Activated CD4-positive, alpha-beta T cell treated with anti-CD3 and anti-CD28 coated beads, Interleukin-2, Interleukin-4, amounts not matched to agents 100 ng/mL and 50 ng/mL, durations not matched to agents 16 hours and 8 hours (primary cell): Measurements from ENCODE around the gene LUZP1.

Experiments used
- DNase-seq: peaks from one replicate; pipeline ENCODE4 v3.0.0-alpha.2; 2020; ENCODE audit warnings: low spot score

The LUZP1 gene

DNA sequence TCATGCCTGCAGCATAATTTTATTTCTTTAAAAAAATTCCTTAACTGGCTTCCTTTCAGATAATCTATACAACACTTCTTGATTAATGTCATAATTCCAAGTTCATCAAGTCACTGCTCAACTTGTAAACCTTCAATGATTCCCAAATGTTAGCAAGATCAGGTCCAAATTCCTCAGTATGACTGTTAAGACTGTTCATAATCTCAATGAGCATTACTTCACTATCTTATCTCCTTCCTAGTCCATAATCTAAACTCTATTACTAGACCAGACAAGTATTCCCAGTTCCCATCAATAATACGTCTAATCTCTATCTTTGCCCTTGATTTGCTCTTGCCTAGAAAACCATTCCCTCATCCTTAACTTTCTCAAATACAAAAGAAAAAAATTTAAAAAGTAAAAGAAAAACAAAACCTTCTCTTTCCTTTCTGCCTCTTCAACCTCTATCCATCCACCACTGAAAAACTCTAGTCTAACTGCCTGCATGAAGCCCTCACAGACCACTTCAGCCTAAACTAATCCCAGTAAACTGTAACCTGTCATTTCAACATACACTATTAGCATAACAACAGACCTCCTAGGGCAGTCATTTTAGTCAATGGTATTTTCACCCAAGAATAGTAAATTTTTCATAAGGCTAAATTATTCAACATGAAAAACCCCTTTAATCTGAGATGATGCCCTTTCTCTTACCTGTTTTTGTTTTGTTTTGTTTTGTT, 15.5 kb downstream of the LUZP1 start:
- no peak for DNase-seq

DNA sequence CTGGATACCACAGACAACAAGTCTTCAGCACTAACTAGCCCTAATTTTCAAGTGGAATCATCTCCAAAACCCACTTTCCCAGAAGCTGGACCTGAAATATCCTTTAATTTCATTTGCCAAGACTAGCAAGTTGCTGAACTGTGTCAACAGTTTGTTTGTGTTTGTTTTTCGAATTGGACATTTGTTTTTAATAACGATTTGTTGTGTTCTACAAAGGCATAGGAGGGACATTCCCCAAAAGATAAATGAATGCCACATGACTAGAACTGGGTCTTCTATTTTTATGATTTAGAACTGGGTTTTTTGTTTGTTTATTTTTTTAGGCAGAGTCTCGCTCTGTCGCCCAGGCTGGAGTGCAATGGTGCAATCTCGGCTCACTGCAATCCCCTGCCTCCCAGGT, 17.9 kb downstream of the LUZP1 start:
- no peak for DNase-seq

DNA sequence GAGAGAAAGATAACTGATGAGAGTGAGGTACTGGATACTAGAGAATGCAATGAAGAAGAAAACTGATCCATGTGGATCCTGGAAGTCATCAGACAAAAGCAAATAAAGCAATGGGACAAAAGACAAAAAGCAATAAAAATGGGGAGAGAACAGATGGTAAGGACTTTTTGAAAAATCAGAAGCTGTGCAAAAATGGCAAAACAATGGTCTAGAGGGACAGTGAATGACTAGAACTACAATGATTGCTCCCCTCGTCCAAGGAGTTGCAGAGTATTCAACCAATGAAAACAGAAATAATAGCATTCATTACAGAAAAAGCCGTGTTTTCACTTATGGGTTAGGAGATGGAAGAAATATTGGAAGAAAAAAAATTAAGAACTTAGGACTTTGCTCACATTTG, 18.5 kb downstream of the LUZP1 start:
- DNase-seq, result no peak

DNA sequence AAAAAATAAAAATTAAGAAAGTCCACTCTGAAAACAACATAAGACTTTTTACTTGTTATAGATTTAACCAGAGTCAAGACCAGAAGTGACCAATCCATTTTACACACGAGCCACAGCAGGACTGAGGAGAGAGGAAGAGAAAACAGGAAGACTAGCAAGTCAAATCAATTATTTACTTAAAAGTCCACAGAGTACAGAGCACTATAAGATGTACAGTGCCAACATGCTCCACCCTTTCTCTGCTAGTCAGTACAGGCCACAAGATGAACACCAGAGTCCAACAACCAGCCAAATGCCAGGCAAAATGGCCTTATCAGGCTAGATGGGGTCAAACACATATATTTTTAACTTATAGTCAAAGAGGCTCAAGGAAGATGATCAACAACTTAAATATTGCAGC, 19.5 kb downstream of the LUZP1 start:
- no peak for DNase-seq

- peak; percentile 40 for DNase-seq
These were observed 20.6 kb downstream of the LUZP1 start for GRCh38 chr1:23148084-23148483.

GRCh38 chr1:23140940-23141596, 27.6 kb downstream of the LUZP1 start:
- no peak for DNase-seq

DNA sequence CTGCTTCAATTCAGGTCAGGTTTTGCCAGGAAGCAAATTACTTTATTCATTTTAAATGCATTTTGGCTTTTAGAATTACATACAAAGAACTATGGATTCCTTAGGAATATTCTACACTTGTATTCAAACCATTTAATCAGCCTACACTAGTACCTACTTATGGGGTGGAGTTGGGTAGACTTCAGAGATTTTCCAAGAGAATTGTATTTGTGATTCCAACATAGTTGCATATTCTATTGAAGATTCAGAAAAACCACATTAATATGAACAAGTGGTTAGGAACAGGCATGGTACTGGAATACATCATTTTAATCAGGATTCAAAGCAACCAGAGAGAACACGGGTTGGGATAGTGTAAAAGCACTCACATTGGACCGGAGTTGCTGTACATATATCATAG, 33.4 kb downstream of the LUZP1 start:
- no peak for DNase-seq

DNA sequence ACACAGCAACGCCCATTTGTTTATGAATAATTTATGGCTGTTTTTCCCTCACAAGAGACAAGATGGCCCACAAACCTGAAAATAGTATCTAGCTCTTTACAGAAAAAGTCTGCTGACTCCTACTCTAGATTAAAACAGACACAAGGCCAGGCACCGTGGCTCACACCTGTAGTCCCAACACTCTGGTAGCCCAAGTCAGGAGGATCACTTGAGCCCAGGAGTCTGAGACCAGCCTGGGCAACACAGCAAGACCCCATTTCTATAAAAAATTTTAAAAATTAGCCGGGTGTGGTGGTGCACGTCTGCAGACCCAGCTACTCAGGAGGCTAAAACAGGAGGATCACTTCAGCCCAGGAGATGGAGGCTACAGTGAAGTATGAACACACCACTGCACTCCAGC, 34.6 kb downstream of the LUZP1 start:
- DNase-seq, result no peak

GRCh38 chr1:23133587-23133986, 35.1 kb downstream of the LUZP1 start:
- no peak for DNase-seq

- no peak for DNase-seq
These were observed 36.6 kb downstream of the LUZP1 start for GRCh38 chr1:23132033-23132432.

GRCh38 chr1:23129846-23130245, 38.8 kb downstream of the LUZP1 start:
- no peak for DNase-seq

GRCh38 chr1:23126801-23127200, 41.9 kb downstream of the LUZP1 start:
- no peak for DNase-seq

DNA sequence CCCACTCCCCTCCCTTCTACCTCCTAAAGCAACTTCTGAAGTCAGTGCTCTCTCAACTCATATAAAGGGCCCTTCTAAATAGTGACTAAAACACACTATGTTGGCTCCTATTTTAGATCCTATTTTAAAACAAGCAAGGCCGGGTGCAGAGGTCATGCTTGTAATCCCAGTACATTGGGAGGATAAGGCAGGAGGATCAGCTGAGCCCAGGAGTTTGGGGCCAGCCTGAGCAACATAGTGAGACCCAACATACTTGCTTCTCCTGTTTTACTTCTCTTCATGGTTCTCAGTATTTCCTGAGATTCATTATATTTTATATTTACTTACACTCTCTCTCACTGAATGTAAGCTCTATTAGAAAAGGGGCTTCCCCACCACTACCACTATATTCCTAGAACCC, 42.5 kb downstream of the LUZP1 start:
- no peak for DNase-seq

DNA sequence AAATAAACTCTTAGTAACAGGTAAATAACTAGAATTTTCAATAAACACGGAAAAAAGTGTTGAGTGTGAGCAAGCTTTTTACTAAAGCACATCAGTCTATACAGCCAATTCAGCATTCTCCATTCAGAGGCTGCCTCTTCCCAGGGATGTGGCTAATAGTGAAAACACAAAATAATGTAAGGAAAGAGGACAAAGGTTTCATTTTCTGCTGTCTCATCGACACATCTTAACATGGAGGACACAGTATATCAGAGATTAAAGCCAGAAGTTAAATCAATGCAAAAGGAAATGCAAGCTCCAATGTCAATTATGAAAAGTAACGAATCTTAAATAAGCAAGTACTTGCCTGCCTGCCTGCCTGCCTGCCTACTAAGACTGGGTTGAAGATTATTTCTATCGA, 43.2 kb downstream of the LUZP1 start:
- DNase-seq, result no peak

DNA sequence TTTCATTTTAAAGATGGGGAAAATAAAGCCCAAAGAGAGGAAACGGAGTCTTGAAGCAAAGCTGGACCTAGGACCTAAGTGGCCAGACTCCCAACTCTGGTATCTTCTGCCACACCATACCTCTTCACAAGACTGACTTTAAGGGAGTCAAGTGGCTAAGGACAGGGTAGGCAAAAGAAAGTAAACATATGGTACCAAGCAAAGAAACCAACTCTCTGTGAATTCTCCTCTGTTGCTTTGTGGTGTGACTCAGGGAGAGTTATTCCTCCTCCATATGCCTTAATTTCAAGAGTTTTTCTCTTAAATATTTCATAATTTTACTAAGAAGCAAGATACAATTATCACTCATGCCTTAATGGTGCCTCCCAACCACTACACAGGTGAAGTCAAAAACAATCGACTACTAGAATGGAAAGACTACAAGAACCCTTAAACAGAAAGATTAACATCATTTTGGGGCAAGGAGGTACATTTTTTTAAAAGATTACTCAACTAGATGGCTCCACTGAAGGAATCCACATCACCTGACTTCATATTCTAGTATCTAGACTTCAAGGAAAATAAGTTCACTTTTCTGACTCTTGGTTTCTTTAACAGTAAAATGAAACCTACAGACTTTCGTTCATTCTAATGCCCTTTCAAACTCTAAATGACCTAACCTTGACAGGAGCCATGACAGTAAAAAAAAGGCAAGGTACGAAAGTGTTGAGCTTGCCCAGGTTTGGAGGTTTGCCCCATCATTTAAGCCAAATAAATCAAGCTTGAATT, 44.2 kb downstream of the LUZP1 start:
- no peak for DNase-seq

DNA sequence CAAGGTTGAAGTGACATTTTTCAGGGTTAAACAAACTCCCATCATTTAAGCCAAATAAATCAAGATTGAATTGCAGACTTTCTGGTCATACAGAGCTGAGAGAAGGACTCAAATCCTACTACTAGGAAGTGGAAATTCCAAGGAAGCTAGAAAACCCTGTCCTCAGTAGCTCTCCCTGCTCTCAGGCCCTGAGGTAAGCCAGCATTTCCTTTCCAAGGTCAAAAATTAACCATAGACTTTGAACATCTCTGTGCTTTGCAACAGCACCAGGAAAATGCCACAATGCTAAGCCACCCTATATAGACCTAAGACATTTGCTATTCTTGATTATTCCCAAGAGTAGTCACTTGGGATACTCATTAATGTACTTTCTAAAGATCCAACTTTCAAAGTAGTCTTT, 45.1 kb downstream of the LUZP1 start:
- no peak for DNase-seq

DNA sequence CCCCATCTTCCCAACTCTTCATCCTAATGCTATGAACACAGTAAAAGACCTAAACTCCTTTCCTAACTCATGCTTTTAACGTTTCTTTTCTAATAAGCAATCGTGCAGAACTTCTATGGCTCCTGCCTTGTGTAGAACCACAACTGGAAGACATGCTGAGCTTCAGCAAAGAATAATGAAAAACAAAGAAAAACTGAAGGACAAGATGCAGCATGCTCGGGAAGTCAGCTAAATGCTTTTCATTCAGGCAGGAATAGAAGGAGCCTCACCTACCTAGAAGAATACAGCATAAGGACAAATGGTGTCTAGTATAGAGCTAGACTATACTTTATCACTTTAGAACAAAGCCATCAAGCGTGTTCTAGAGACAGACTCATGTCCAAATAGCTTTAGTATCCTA, 45.9 kb downstream of the LUZP1 start:
- DNase-seq, result no peak

DNA sequence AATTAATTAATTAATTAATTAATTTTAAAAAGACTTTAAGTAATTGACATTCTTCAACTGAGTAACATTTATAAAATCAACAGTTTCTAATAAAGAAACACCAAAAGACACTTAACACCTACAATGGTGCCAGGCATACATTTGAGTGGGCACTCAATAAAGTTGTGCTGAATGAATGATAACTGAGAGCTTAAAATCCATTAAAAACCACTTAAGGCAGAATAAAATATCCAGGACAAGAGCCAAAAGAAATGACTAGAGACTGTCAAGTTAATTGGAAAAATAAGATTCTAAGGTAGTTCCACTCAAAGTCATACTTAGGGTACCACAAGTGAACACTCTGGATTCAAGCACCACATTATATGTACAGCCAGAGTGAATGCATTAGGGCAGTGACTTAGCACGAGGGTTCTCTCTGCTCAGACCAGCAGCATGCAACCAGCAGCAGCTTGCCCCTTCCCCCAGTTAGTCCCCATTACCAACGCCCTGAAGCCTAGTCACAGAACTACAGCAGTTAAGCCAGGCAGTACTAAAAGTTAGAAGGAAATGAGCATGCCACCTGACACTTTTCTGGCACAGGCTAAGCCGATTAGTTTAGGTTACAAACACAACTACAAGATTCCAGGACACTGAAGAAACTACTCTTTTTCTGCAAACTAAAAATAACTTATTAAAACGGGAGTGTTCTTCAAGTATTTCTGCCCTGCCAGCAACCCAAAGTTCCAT, 46.5 kb downstream of the LUZP1 start:
- DNase-seq, result no peak

- DNase-seq, result no peak
These were observed 48.3 kb downstream of the LUZP1 start for GRCh38 chr1:23120383-23120782.

GRCh38 chr1:23118957-23119792, 49.5 kb downstream of the LUZP1 start:
- DNase-seq, result peak; percentile 46

- DNase-seq, result no peak
These were observed 50.2 kb downstream of the LUZP1 start for GRCh38 chr1:23118407-23118806.
